ENCODE data around the gene DCLRE1C. TPM values are rescaled to one million over a fixed set of nuclear protein-coding genes. Genes with fewer than 3 reads are reported as not detected.

Gene DCLRE1C
- total and polyA plus RNA-seq, 7 donors, result 2.1 to 4.6 (median 2.8) TPM

DNA sequence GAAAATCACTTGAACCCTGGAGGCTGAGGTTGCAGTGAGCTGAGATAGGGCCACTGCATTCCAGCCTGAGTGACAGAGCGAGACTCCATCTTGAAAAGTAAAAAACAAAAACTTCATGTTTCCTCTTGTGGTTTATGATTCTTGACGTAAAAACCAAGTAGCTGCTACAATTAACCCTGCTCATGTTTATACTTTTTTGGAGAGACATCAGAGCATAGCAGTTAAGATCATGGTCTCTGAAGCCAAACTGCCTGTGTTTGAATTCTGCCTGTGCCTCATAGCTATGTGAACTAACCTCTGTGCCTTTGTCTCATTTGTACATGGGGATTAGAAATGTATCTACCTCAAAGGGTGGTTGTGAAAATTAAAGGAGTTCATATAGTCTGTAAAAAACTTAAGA is 48.0 kb downstream of the DCLRE1C start:
- intact Hi-C loops (cut with DNase I), result no loop called here
- WGBS, 3 donors, result 93 to 100% (median 98%) methylated on average over 2 of the region's 2 CpGs
- Histone ChIP-seq H3K27ac (no peak overlapping the region), H3K9me3 (no peaks in the 10 kb centered on the region), H3K27me3 (ENCODE audit: insufficient read depth in 3 of 3, low read length in 2 of 3) (no peaks in the 10 kb centered on the region), H3K4me1 (no peaks in the 10 kb centered on the region), H3K36me3 (ENCODE audit: insufficient read depth in 1 of 2, low read depth in 1 of 2) (peaks cover 0 to 72% of the 10 kb centered on the region in 2 donors), H3K4me3 (no peak overlapping the region)
- DNase-seq (no peak), ATAC-seq (no peak)
- TF ChIP-seq, protein P1, sequence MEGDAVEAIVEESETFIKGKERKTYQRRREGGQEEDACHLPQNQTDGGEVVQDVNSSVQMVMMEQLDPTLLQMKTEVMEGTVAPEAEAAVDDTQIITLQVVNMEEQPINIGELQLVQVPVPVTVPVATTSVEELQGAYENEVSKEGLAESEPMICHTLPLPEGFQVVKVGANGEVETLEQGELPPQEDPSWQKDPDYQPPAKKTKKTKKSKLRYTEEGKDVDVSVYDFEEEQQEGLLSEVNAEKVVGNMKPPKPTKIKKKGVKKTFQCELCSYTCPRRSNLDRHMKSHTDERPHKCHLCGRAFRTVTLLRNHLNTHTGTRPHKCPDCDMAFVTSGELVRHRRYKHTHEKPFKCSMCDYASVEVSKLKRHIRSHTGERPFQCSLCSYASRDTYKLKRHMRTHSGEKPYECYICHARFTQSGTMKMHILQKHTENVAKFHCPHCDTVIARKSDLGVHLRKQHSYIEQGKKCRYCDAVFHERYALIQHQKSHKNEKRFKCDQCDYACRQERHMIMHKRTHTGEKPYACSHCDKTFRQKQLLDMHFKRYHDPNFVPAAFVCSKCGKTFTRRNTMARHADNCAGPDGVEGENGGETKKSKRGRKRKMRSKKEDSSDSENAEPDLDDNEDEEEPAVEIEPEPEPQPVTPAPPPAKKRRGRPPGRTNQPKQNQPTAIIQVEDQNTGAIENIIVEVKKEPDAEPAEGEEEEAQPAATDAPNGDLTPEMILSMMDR (IDR thresholded peaks at IDR 0.05), result no peak

DNA sequence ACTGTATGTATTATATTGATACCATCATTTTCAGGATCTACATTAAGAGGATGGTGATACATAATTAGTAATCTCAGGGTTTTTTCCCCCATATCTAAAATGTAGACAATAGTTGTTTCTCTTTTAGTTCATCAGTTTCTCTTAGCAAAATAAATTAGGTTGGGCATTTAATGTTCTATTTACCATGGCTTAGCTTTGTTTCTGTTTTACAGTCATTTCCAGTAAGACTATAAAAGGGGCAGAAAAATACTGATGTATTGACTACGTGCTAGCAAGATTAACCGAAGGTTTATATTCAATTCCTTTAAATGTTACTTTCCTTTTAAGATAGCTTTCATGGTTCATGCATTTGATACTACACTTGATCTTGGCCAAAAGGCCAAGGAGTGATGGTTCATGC is 49.0 kb downstream of the DCLRE1C start:
- H3K27ac ChIP-seq, result no peak overlapping the region
- ATAC-seq (no peak), DNase-seq (no peak)
- H3K9me3 ChIP-seq, result no peaks in the 10 kb centered on the region
- H3K4me1 ChIP-seq, result no peaks in the 10 kb centered on the region
- TF ChIP-seq, protein P1 (IDR thresholded peaks at IDR 0.05), result no peak
- intact Hi-C loops (cut with DNase I), result no loop called here
- no peaks in the 10 kb centered on the region for H3K27me3 ChIP-seq (ENCODE audit: insufficient read depth in 3 of 3, low read length in 2 of 3)
- no peak overlapping the region for H3K4me3 ChIP-seq
- peaks cover 0 to 70% of the 10 kb centered on the region in 2 donors for H3K36me3 ChIP-seq (ENCODE audit: insufficient read depth in 1 of 2, low read depth in 1 of 2)
- WGBS, 3 donors, result 96 to 100% (median 100%) methylated on average over 2 of the region's 2 CpGs

DNA sequence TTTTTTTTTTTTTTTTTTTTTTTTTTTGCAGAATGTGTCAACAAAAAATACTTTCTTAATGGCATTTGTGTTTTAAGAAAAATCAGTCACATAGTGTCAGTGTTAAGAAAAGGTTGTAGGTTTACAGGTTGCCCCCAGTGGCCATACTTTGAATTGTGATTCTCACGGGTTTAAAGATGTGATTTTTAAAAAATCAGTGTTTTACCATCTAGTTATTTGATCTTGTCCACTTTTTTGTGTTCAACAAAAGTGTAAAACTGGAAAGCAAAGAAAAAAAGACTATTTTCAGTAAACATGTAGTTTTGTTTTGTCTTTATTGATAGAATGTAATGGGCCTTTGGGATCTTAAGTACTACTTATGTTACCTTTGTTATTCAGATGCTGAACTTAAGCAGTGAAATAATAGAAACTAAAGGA is 49.6 kb downstream of the DCLRE1C start:
- no peaks in the 10 kb centered on the region for H3K4me1 ChIP-seq
- no peaks in the 10 kb centered on the region for H3K27me3 ChIP-seq (ENCODE audit: insufficient read depth in 3 of 3, low read length in 2 of 3)
- no peaks in the 10 kb centered on the region for H3K9me3 ChIP-seq
- 59 to 68% (median 59%) methylated on average over 1 of the region's 1 CpG for WGBS, 3 donors
- H3K4me3 ChIP-seq, result no peak overlapping the region
- ATAC-seq, result peak in 1 of 4 donors; percentile 60
- TF ChIP-seq, protein P1 (IDR thresholded peaks at IDR 0.05), result peak; percentile 47
- DNase-seq, result no peak
- intact Hi-C loops (cut with DNase I), result no loop called here
- peaks cover 0 to 70% of the 10 kb centered on the region in 2 donors for H3K36me3 ChIP-seq (ENCODE audit: insufficient read depth in 1 of 2, low read depth in 1 of 2)
- H3K27ac ChIP-seq, result no peak overlapping the region

DNA sequence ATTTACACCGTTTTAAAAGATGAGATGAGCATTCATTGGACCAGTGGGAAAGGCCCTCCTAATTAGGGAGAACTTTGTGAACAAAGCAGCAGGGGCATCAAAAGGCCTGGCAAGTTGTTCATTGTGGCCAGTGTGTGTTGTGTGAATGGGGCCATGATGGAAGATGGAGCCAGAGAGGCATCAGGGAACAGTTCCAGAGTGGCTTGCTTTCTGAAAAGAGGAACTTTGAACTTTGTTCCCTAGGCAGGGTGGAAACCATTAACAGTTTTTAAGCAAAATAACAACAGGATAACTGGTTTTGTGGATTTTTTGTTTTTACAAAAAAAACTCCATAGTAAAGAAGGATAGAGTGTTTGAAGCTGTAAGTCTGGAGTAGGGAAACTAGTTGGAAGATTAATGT is 62.7 kb downstream of the DCLRE1C start:
- intact Hi-C loops (cut with DNase I), result no loop called here
- 97 to 100% (median 100%) methylated on average over 1 of the region's 1 CpG for WGBS, 3 donors
- no peak for ATAC-seq

DNA sequence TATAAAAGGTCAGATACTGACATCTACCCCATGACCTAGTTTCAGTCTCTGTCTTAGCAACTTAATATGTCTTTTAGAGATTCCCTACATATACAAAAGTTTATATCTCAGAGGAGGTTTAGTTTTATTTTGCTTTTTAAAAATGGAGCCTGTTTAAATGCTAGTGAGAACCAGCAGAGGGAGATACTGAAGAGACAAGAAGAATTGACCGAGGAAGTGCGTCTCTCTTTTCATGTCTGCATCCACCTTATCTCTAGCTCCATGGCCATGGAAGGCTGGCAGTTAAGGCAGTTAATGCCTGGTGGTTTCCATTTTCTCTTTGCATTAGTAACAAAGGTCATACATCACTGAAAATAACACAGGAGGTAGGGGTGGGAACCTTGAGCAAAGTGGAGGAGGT is 64.6 kb downstream of the DCLRE1C start:
- no peak for DNase-seq
- no peak for ATAC-seq
- no peaks in the 10 kb centered on the region for H3K9me3 ChIP-seq
- H3K36me3 ChIP-seq (ENCODE audit: insufficient read depth in 1 of 2, low read depth in 1 of 2), result no peaks in the 10 kb centered on the region
- TF ChIP-seq, protein P1 (IDR thresholded peaks at IDR 0.05), result no peak
- no peak overlapping the region for H3K27ac ChIP-seq
- H3K4me1 ChIP-seq, result peaks cover 4% of the 10 kb centered on the region
- WGBS, 3 donors, result 88 to 94% (median 90%) methylated on average over 2 of the region's 2 CpGs
- H3K27me3 ChIP-seq (ENCODE audit: insufficient read depth in 3 of 3, low read length in 2 of 3), result no peaks in the 10 kb centered on the region
- intact Hi-C loops (cut with DNase I), result no loop called here
- no peak overlapping the region for H3K4me3 ChIP-seq

More for the DNA sequence above, 62.7 kb downstream of the DCLRE1C start:
- H3K27ac ChIP-seq, result no peak overlapping the region
- peaks cover 4% of the 10 kb centered on the region for H3K4me1 ChIP-seq
- DNase-seq, result no peak
- no peak overlapping the region for H3K4me3 ChIP-seq
- no peaks in the 10 kb centered on the region for H3K27me3 ChIP-seq (ENCODE audit: insufficient read depth in 3 of 3, low read length in 2 of 3)
- TF ChIP-seq, protein P1 (IDR thresholded peaks at IDR 0.05), result no peak
- H3K9me3 ChIP-seq, result no peaks in the 10 kb centered on the region
- no peaks in the 10 kb centered on the region for H3K36me3 ChIP-seq (ENCODE audit: insufficient read depth in 1 of 2, low read depth in 1 of 2)
